Stimulated activated CD8-positive, alpha-beta memory T cell treated with anti-CD3 and anti-CD28 coated beads, Interleukin-7, amount 100 ng/mL, for 24 hours (primary cell): Measurements from ENCODE around the gene LTA.
"Not testable (repeated sequence)": the region's sequence is repeated elsewhere in the genome, so short reads cannot be mapped to it uniquely, and the experiment has no call there.

Experiments used
- DNase-seq: peaks from one replicate; pipeline ENCODE4 v3.0.0-alpha.2; 2020; ENCODE audit warnings: low read depth

Gene LTA

DNA sequence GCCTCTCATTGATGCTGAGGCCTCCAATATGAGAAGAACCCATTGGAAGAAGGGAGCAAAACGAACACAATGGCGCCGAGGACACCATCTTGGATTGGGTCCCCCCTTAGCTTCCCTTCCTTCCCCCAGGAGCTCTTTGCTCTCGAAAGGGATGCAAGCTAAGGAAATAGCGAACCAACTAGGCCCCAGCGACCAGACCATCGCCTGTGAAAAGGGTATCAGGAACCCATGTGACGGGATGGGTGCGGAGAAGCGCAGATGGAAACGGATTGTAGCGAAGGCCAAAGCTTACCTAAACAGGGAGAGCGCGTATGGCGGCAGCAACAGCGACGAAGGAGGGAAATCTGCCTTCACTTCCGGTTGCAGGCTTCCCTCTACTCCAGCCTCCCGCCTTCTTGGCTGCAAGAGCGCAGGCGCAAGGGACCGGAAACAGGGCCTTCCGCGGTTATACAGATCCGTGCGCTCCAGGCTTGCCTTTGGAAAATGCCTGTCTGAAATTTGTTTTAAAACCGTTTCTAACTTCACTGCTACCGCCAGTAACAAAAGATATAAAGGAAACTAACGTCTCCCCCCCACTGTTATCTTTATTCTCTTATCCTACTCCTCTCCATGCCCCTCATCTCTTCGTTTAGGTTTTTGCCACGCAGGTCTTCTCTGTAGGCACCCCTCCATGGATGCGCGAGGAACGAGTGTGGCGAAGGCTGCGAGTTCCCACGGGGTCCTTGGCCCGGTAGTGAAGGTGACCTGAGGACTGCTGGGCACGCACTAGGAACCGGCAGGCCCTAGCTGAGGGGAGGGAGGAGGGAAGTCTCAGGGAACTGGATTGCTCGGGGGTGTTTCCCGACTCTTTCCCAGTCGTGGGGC lies 30.2 kb upstream of the LTA start, which contains the start of gene DDX39B:
TSS of gene DDX39B (minus strand) at position 346 of the 864 bp plus-strand sequence. CDS start 1,471 bp downstream, outside the sequence.
- peak; percentile 82 for DNase-seq

DNA sequence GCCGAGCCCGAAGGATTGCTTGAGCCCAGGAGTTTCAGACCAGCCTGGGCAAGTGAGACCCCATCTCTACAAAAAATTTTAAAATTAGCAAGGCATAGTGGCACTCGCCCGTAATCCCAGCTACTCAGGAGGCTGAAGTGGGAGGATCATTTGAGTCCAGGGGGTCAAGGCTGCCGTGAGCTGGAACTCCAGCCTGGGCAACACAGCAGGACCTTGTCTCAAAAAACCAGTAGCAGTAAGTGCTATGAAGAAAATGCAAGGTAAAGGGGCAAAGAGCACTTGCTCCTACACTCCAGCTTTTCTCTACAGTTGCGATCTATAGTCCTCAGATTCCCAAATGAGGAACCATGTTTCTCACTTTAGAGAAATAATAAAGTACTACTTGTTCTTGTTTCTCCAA lies 28.4 kb upstream of the LTA start:
- DNase-seq, result no peak

DNA sequence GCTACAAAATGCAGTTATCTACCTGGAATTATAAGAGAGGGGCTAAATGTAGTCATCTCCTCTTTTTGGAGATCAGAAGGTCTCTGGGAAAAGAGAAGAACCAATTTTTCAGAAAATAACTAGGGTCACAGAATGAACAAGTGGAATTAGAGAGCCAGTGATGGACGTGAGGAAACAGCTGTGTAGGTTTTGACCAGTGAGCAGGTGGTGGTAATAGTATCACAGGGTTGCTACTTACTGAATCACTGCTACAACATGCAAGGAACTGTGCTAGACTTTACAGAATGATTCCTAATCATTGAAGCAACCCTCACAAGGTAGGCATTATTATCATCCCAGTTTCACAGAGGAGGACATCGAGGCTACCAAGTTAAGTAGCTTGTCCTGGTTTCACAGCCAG lies 27.4 kb upstream of the LTA start:
- DNase-seq, result no peak

DNA sequence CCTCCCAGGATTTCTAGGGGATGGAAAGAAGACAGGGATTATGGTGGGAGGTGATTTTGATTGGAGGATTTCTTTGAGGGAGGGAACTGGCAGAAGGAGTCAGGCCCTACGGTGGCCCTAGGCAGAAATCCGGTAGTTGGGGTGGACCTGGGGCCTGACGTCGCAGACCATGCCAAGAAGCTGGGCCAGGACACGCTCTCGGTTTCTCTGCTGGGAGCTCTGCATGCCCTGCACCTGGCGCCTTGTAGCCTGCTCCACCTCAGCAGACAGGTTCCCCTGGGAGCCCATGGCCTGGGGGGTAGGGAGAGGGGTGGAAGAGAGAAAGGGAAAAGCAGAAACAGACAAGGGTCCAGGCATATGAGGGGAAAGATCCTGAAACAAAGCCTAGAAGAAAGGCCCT lies 26.8 kb upstream of the LTA start:
- DNase-seq, result no peak

DNA sequence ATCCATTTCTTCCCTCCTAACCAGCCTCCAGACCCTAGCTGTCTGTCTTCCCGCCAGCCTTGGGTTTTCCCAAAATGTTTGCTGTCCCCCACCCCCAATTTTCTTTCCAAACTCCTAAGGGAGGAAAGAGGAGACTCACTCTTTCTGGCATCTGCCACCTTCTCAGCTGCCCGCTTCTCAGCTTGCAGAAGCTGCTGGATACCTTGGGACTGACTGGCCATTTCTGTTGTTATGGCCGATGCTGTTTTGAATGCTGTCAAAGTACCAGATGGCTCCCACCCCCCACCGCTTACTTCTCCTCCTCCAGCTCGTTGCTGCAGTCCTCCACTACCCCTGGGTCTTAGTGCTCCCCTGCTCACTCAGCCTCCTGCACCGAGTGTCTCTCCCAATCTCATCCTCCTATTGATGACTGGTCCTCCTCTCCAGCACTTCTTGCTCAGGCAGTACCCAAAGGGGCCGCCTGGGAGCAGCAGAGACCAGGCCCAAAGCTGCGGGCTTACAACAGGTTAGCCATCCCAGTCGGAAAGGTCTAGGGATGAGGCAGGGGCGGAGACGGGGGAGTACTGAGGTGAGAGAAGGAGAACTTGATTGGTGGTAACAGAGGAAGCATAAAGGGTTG lies 25.6 kb upstream of the LTA start, which contains the start of gene ATP6V1G2:
TSS of gene ATP6V1G2 (minus strand) at position 270 of the 619 bp plus-strand sequence. CDS start at position 221, 49 bp downstream.
- DNase-seq, result peak; percentile 72

DNA sequence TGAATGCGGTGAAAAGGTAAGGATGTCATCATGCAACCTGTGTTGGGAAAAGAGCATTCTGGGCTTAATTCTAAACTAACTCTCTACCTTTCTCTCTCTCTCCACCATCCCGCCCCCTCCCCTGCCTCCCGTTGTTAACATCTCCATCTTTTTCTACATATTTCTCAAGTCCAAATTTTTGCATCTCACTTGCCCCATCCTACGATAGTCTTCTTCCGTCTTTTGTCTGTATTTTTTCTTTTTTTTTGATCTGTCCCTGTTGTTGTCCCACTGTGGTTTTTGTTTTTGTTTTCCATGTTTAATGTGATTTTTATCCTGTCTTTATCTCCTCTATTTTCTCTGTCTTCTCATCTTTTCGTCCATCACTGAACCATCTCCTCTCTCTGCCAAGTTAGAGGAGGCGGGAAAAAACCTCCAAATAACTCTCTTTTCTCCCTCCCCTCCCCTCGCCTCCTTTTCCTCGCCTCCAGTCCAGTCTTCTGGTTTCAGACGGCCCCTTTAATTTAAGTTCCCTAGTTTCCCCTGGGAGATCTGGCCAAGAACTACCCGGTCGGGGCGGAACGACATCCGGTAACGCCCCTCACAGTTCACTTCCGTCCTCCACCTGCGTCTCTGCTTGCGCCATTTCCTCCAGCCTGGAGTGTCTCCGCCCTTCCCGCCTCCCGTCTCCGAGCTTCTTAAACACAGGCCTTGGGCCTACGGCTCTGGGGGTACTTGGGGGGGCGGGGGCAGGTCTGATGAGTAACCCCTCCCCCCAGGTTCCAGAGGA lies 24.9 kb upstream of the LTA start, which contains the start of gene NFKBIL1:
TSS of gene NFKBIL1 (plus strand) at position 651 of the 769 bp plus-strand sequence. CDS start at position 738, 87 bp downstream.
- DNase-seq, result peak; percentile 78

DNA sequence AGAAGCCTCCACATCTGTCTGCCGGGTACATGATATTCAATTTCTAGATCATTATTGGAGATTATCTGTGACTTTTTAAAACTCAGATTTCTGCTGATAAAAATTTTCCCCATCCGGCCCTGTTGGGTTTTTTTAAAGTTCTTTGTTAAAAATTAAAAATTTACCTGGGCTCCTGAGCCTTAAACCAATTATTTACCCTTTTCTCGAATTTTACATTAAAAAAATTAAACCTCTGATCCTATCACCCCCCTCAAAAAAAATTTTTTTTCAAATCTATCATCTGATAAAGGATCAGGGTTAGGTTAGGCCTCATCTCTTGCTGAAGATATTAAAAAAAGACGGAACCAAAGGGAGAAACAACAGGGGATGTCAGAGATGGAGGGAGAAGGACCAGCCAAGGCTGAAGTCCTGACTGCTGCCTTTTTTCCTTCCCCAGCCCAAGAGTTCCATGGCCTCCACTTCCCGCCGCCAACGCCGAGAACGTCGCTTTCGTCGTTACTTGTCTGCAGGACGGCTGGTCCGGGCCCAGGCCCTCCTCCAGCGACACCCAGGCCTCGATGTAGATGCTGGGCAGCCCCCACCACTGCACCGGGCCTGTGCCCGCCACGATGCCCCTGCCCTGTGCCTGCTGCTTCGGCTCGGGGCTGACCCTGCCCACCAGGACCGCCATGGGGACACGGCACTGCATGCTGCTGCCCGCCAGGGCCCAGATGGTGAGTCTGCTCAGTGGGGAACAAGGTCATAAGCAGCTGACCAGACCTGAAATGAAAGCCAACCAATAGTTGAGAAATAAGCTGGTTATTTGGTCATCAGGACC lies 24.2 kb upstream of the LTA start:
- DNase-seq, result no peak

DNA sequence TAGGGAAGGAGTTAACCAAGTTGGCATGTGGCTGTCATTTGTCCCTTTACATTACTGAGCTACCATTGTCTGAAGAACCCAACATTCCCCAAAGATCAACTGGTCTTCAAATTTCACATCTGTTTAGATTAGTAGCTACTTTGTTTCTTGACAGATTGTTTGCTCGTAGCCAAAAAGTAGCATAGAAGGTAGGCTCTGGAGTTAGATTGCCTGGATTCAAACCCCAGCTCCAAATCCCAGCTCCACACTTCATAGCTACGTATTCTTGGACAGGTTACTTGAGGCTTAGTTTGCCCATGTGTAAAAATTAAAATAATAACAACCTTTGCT lies 23.6 kb upstream of the LTA start:
- DNase-seq, result no peak

DNA sequence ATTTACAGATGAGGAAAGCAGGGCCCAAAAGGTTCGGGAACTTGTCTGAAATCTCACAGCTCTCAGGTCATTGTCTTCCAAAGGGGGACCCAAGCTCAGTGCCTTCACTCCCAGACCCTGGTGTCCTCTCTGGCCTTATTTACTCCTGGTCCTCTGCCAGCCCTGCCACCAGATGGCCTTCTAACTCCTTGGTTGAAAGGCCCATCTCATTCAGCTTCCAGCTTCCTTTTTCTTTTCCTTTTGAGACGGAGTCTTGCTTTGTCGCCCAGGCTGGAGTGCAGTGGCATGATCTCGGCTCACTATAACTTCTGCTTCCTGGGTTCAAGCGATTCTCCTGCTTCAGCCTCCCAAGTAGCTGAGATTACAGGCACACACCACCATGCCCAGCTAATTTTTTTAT lies 20.7 kb upstream of the LTA start:
- DNase-seq, result not testable (repeated sequence)

DNA sequence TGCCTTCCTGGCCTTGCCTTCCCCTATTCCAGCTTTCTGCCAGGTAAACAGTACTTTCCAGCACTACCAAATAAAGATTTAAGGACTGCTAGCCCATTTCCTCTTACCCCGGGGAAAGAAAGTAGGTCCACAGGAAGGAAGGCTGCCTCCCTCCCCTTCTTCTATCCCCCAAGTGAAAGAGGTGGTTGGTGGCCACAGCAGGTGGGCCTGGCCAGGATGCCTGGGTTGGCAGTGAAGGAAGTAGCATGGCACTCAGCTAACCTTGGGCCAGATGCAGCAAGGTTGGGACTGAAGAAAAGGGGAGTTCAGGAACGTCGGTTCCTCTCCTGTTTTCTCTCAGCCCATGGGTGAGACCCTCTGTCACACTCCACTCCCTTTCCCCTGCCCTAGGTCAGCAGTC lies 15.8 kb upstream of the LTA start:
- DNase-seq, result no peak

DNA sequence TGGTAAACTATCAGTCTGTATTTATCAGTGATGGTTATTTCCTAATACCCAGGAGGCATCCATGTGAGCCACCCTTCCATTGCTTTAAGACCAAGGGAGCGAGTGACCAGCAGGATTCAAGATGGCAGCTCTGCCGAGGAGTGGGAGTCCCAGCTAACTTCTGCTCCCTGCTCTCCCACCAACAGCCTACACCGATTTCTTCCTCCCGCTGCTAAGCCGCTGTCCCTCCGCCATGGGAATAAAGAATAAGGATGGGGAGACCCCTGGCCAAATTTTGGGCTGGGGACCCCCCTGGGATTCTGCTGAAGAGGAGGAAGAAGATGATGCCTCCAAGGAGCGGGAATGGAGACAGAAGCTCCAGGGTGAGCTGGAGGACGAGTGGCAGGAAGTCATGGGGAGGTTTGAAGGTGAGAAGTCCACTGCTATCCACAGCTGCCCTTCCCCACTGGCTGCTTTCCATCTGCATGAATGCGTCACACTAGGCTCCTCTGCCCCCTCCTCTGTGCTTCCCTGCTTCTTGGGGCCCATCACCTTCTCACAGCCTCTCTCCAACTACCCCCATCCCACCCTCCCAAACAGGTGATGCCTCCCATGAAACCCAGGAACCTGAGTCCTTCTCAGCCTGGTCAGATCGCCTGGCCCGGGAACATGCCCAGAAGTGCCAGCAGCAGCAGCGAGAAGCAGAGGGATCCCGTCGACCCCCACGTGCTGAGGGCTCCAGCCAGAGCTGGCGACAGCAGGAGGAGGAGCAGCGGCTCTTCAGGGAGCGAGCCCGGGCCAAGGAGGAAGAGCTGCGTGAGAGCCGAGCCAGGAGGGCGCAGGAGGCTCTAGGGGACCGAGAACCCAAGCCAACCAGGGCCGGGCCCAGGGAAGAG lies 14.4 kb upstream of the LTA start:
- DNase-seq, result no peak

DNA sequence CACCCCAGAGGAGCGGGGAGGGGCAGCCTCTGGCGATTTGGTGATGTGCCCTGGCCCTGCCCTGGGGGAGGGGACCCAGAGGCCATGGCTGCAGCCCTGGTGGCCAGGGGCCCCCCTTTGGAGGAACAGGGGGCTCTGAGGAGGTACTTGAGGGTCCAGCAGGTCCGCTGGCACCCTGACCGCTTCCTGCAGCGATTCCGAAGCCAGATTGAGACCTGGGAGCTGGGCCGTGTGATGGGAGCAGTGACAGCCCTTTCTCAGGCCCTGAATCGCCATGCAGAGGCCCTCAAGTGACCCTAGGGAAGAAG lies 13.8 kb upstream of the LTA start:
- DNase-seq, result no peak

DNA sequence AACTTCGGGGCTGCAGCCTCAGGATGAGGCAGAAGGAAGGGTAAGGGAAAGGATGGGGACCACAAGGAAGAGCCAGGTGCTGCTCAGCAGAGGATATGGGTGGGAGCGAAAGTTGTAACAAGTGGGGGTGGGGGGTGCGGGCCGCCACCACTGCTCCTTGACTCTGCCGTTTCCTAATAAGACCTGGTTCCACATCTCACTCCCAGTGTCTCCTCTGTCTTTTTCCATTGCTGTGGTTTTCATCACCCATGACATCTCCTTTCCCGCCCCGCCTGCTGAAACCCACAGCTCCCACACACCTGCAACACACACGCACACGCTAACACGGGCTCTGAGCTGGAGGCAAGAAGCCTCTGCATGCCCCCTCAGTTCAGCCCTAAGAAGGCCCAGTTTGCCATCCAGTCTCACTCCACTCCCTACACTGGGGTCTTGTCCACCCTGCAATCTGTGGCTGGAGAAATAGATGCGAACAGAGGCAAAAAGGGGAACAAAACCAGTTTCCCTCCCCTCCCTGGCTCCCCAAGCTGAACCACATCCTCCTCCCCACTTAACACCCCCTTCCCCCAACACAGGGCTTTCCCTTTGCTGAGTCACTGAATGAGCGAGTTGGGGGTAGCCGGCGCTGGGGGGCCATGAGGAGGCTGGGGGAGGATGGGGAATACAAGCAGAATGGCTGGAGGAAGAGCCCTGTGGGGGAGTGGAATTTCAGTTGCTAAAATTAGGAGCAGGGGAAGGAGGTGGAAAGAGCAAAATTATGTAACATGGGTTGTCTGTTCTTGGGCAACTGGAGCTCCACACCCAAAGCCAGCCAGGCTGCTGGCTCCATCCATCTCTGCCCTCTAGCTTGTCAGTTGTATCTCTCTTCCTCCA lies 13.2 kb upstream of the LTA start:
- DNase-seq, result no peak

DNA sequence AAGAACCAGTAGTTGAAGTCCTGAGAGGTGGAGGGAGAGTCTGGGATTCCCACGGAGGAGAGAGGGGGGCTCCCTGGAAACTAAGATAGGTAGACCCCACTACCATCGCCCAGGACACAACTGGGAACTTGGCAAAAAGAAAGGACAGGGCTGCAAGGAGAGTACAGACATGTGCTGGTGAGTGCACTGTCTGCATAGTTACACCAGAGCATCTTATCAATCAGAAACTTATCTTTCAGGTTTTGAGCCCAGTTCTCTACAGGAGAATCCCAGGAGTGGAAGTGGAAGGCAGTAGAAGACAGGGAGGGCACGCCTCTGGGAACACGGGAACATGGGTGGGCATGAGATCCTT lies 12.5 kb upstream of the LTA start:
- DNase-seq, result no peak

DNA sequence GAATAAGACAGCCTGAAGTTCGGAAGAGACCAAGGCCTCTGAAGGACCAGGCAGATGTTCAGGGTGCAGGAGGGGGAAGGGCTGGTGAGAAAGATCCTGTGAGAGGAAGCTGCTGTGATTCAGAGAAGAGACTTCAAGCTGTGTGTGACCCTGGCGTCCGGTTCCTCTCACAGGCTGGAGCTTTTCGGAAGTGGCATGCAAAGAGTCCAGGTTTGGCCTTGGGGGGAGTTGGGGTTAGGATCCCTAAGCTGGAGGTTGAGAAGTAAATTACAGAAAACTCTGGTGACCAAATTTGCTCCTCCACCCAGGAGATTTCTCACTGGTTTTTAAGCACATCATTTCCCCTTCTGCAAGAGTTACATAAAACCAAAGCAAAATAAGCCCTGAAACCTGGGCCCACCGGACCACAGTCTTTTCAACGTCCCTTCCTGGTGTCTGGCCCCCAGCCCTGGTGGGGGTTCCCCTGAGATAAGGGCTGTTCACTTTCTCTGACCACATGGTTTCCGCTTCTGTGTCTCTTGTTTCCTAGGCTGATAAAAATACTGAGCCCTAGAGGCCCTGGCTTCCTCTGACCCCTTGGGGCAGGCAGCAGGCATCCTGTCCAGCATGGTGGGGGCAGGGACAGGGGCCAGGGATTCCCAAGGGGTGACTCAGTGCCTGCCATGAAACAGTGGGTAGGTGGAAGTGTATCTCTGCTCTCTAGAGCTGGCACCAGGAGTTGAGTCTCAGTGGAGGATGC lies 12.0 kb upstream of the LTA start:
- DNase-seq, result no peak

DNA sequence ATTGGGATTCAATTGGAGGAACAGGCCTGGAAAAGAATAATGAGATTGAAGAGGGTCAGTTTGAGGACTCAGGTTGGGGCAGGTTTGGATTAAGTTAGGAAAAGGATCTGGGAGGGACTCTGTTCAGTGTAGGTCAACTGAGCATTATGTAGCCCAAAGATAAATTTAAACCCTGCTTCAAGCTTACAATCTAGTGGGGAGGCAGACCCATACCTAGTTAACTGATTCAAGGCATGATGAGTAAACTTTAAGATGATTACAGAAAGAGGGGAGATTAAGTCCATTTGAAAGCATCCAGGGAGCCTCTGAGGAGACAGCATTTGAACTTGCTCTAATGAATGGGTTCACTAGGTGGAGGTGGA lies 11.4 kb upstream of the LTA start:
- DNase-seq, result no peak

DNA sequence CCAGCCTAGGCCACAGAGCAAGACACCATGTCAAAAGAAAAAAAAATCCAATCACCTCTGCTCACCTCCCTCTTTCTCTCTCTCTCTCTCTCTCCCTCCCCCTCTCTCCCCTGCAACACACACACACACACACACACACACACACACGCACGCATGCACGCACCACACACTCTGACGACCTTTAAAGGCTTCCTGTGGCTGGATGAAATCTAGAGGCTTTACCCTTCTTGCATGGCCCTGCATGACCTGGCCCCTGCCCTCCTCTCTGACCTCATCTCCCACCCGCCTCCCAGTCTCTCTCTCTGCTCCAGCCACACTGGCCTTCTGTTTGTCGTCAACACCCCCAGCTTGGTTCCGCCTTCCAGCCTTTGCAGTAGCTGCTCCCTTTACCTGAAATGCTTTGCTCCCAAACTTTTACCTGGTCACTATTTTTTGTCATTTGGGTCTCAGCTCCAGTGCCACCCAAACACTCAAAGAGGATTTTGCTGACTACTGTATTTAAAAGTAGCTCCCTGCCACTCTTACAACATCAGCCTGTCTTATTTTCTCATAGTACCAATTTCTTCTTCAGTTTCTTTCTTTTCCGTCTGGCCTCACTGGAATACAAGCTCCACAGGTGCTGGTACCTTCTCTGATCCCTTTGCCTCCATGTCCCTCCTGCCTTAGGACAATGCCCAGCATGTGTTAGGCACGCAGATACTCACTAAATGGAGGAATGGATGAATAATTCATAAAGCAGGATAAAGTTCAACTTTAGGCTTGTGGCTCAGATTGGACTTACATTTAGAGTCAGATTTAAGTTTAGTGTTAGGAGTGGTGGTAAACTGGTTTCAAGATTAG lies 4.3 kb upstream of the LTA start:
- no peak for DNase-seq

DNA sequence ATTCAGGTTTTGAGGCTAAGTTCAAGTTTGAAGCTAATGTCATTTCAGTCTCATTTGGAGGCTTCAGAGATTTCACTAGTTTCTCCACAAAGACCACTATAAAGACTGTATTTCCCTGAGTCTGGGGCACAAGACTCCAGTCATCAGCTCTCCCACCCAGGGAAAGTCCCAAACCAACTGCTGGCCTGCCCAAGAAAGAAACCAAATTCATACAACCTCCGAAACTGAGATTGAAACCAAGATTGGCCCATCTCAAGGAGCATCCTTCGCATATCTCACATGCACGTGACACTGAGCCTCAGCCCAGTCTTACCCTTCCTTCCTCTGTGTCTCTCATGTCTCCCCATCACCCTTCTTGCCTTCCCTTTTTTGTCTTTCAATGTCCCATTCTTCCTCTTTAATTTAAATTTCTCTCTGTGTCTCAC lies 3.5 kb upstream of the LTA start:
- no peak for DNase-seq
